GM12891 (cell line): ENCODE data around the gene NMS.

Experiments
- POLR2A ChIP-seq: IDR thresholded peaks from 2 replicates; pipeline ENCODE4 v1.6.1; 2011; ENCODE audit warnings: low read depth, low read length, control low read depth
- POLR2AphosphoS5 ChIP-seq: IDR thresholded peaks from 2 replicates; pipeline ENCODE4 v1.6.1; 2011; ENCODE audit warnings: low read depth, low read length, control low read depth

- no peak for TF ChIP-seq POLR2A
- TF ChIP-seq POLR2AphosphoS5 = no peak
Measured at GRCh38 chr2:100527440-100528015, 57.2 kb downstream of the NMS start.
